ENCODE data around the gene GPR137. TPM values are rescaled to one million over a fixed set of nuclear protein-coding genes. Genes with fewer than 3 reads are reported as not detected.

The GPR137 gene
- total RNA-seq, 4 donors from 2014 or later = 14.9 to 46.9 (median 33.8) TPM

- 95 to 98% methylated on average over 29 to 30 of the region's 35 CpGs for WGBS, 2 donors
- no peak overlapping the region for H3K4me3 ChIP-seq (replicated peaks in 1 of 3)
- H3K27me3 ChIP-seq = no peaks in the 10 kb centered on the region
- peaks cover 22 to 25% of the 10 kb centered on the region in 2 donors for H3K4me1 ChIP-seq
- no peak overlapping the region for H3K27ac ChIP-seq
- H3K9me3 ChIP-seq = no peaks in the 10 kb centered on the region
- intact Hi-C loops (cut with DNase I) = no loop called here
- H3K36me3 ChIP-seq = peaks cover 12 to 20% of the 10 kb centered on the region in 2 donors
- no peak for TF ChIP-seq CTCF (IDR thresholded peaks at IDR 0.05)
- TF ChIP-seq POLR2A (IDR thresholded peaks at IDR 0.05) = no peak
- no peak for DNase-seq
Observed at GRCh38 chr11:64255135-64256128, 30.2 kb upstream of the GPR137 start.

GRCh38 chr11:64256300-64256699 lies 29.3 kb upstream of the GPR137 start:
- Histone ChIP-seq H3K4me1 (peaks cover 15 to 18% of the 10 kb centered on the region in 2 donors), H3K4me3 (replicated peaks in 1 of 3) (no peak overlapping the region), H3K9me3 (no peaks in the 10 kb centered on the region), H3K27me3 (no peaks in the 10 kb centered on the region), H3K27ac (no peak overlapping the region), H3K36me3 (peaks cover 12 to 20% of the 10 kb centered on the region in 2 donors)
- TF ChIP-seq POLR2A (IDR thresholded peaks at IDR 0.05) (no peak), CTCF (IDR thresholded peaks at IDR 0.05) (no peak)
- WGBS, 2 donors = 90% methylated on average over 12 of the region's 15 CpGs; no CpG with 5 or more reads in 1 of the 2 donors
- no peak for DNase-seq
- intact Hi-C loops (cut with DNase I) = no loop called here

- no peak overlapping the region for H3K27ac ChIP-seq
- WGBS, 2 donors = 89 to 90% methylated on average over 15 to 24 of the region's 24 CpGs
- H3K9me3 ChIP-seq = no peaks in the 10 kb centered on the region
- DNase-seq = no peak
- peaks cover 24 to 32% of the 10 kb centered on the region in 2 donors for H3K36me3 ChIP-seq
- TF ChIP-seq CTCF (IDR thresholded peaks at IDR 0.05) (no peak), POLR2A (IDR thresholded peaks at IDR 0.05) (no peak)
- H3K27me3 ChIP-seq = no peaks in the 10 kb centered on the region
- intact Hi-C loops (cut with DNase I) = no loop called here
- peaks cover 0 to under 1% of the 10 kb centered on the region in 2 donors for H3K4me1 ChIP-seq
- no peak overlapping the region for H3K4me3 ChIP-seq (replicated peaks in 1 of 3)
Observed at GRCh38 chr11:64258356-64258755, 27.3 kb upstream of the GPR137 start.

- 92 to 93% methylated on average over 23 of the region's 32 CpGs for WGBS, 2 donors
- no peak overlapping the region for H3K27ac ChIP-seq
- H3K36me3 ChIP-seq = peaks cover 27 to 36% of the 10 kb centered on the region in 2 donors
- H3K4me1 ChIP-seq = no peaks in the 10 kb centered on the region
- DNase-seq = no peak
- no peak overlapping the region for H3K4me3 ChIP-seq (replicated peaks in 1 of 3)
- no peaks in the 10 kb centered on the region for H3K27me3 ChIP-seq
- no peak for TF ChIP-seq POLR2A (IDR thresholded peaks at IDR 0.05)
- no peak for TF ChIP-seq CTCF (IDR thresholded peaks at IDR 0.05)
- no peaks in the 10 kb centered on the region for H3K9me3 ChIP-seq
- intact Hi-C loops (cut with DNase I) = no loop called here
Observed at GRCh38 chr11:64258946-64259532, 26.6 kb upstream of the GPR137 start.

All from thyroid gland (tissue), 4 donors.